K562 (cell line): ENCODE data around the gene RUNX1. TPM values are rescaled to one million over a fixed set of nuclear protein-coding genes. Genes with fewer than 3 reads are reported as not detected.

ENCODE experiments used
- BRF1 ChIP-seq: IDR thresholded peaks from 3 replicates; pipeline ENCODE4 v1.6.1; 2011; ENCODE audit warnings: borderline replicate concordance, mild to moderate bottlenecking; ENCODE audit not compliant: insufficient read length; ENCODE audit errors: extremely low read depth
- E2F3 ChIP-seq: fragments of 250-450 bp; sonication (Bioruptor Pico); IDR thresholded peaks from 2 replicates; pipeline ENCODE4 v1.4.0; 2020; ENCODE audit warnings: mild to moderate bottlenecking
- EP400 ChIP-seq: fragments of 450-650 bp; IDR thresholded peaks from 2 replicates; pipeline ENCODE4 v1.6.1; 2017; ENCODE audit warnings: antibody characterized with exemption, mild to moderate bottlenecking, moderate library complexity
- KDM5B ChIP-seq: fragments of 200-600 bp; sonication (generic); IDR thresholded peaks from 2 replicates; pipeline ENCODE4 v1.6.1; 2012; ENCODE audit warnings: low read depth, mild to moderate bottlenecking, moderate library complexity, low read length, control low read depth, inconsistent platforms; ENCODE audit not compliant: insufficient replicate concordance
- MYC ChIP-seq, 2 experiments: fragments of 250-450 bp in 1 of 2; sonication (Bioruptor Pico) in 1 of 2; IDR thresholded peaks; 2 replicates each; pipeline versions ENCODE4 v1.5.1 to v1.6.1; 2012 to 2021; ENCODE audit warnings: low read depth in 2 of 2, borderline replicate concordance in 1 of 2, improper control_type of control experiment in 1 of 2, low read length in 1 of 2, mild to moderate bottlenecking in 1 of 2, moderate library complexity in 1 of 2
- PHB ChIP-seq: fragments of 250-450 bp; sonication (Bioruptor Pico); IDR thresholded peaks from 2 replicates; pipeline ENCODE4 v1.5.0; 2021
- POLR2A ChIP-seq: fragments of 450-650 bp; conservative IDR thresholded peaks from 2 replicates; pipeline ENCODE4 v1.6.1; 2016
- PTBP1 ChIP-seq: fragments of 200-400 bp; formaldehyde crosslinking; IDR thresholded peaks from 2 replicates; pipeline ENCODE4 v1.6.1; 2017; ENCODE audit warnings: low read depth, low read length
- RBBP5 ChIP-seq: fragments of 200-600 bp; sonication (generic); IDR thresholded peaks from 2 replicates; pipeline ENCODE4 v1.6.1; 2012; ENCODE audit warnings: borderline replicate concordance, mild to moderate bottlenecking, low read length, control low read depth, inconsistent platforms; ENCODE audit not compliant: insufficient read depth, poor library complexity, severe bottlenecking
- SETDB1 ChIP-seq: IDR thresholded peaks from one replicate; pipeline ENCODE4 v1.6.1; 2012; ENCODE audit warnings: low read length, control low read depth, inconsistent platforms
- ZNF232 ChIP-seq: sonication (generic); formaldehyde crosslinking; IDR thresholded peaks from 2 replicates; pipeline ENCODE4 v1.8.0; 2022; ENCODE audit warnings: mild to moderate bottlenecking, missing genetic modification reagents
- polyA plus RNA-seq, 8 experiments: library from polyadenylated mRNA; depleted of rRNA in 4 of 8; stranded (reverse) in 5 of 8; unstranded in 3 of 8; fragments of >200 nt; fragmentation: Nextera tagmentation in 2 of 8; fragmentation: Illumina TruSeq in 1 of 8; extraction: Ambion mirVana in 2 of 8; extraction: Trizol in 1 of 8; gene quantifications; 2 replicates each; pipeline versions ENCODE4 v1.2.1 to v1.2.3, GENCODE V29; 2011 to 2014; ENCODE audit warnings: inconsistent platforms in 1 of 8, missing spikeins in 1 of 8
- total RNA-seq, 7 experiments: library from RNA; depleted of rRNA in 6 of 7; stranded (reverse); fragments of >200 nt in 6 of 7; fragmentation: Illumina TruSeq in 2 of 7; extraction: Trizol in 2 of 7; gene quantifications; 2 replicates each; pipeline versions ENCODE4 v1.2.1 to v1.2.3, GENCODE V29; 2011 to 2021; ENCODE audit warnings: low replicate concordance in 1 of 7
- TF ChIP-seq, protein P1 (sequence below): fragments of 450-650 bp; IDR thresholded peaks from 2 replicates; pipeline ENCODE4 v1.6.1; 2016; ENCODE audit warnings: mild to moderate bottlenecking, moderate library complexity
- TF ChIP-seq, protein P2 (sequence below): fragments of 450-650 bp; conservative IDR thresholded peaks from 2 replicates; pipeline ENCODE4 v1.6.1; 2016; ENCODE audit warnings: missing genetic modification characterization, low read depth, mild to moderate bottlenecking, control low read depth, missing compliant biosample characterization

RUNX1 gene
- total and polyA plus RNA-seq, 9 of the 15 experiments (the other 6 are each of a cell fraction or from before 2014, with no cell fraction given): 2.2 to 68.6 (median 17.8) TPM

DNA sequence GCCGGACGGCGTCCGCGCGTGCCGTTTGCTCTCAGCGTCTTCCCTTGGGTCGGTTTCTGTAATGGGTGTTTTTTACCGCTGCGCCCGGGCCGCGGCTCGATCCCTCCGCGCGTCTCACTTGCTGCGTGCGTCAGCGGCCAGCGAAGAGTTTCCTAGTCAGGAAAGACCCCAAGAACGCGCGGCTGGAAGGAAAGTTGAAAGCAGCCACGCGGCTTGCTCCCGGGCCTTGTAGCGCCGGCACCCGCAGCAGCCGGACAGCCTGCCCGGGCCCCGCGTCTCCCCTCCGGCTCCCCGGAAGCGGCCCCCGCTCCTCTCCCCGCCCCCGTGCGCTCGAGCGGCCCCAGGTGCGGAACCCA, 159.8 kb downstream of the RUNX1 start (continued):
- 0 out of 2 replicates have a peak, but pooled peaks have one; percentile 6 for TF ChIP-seq PTBP1
- TF ChIP-seq POLR2A: peak; percentile 72; the same call in 1 of the 2 replicates
- TF ChIP-seq BRF1: no peak
- TF ChIP-seq SETDB1: no peak
- TF ChIP-seq, protein P1, sequence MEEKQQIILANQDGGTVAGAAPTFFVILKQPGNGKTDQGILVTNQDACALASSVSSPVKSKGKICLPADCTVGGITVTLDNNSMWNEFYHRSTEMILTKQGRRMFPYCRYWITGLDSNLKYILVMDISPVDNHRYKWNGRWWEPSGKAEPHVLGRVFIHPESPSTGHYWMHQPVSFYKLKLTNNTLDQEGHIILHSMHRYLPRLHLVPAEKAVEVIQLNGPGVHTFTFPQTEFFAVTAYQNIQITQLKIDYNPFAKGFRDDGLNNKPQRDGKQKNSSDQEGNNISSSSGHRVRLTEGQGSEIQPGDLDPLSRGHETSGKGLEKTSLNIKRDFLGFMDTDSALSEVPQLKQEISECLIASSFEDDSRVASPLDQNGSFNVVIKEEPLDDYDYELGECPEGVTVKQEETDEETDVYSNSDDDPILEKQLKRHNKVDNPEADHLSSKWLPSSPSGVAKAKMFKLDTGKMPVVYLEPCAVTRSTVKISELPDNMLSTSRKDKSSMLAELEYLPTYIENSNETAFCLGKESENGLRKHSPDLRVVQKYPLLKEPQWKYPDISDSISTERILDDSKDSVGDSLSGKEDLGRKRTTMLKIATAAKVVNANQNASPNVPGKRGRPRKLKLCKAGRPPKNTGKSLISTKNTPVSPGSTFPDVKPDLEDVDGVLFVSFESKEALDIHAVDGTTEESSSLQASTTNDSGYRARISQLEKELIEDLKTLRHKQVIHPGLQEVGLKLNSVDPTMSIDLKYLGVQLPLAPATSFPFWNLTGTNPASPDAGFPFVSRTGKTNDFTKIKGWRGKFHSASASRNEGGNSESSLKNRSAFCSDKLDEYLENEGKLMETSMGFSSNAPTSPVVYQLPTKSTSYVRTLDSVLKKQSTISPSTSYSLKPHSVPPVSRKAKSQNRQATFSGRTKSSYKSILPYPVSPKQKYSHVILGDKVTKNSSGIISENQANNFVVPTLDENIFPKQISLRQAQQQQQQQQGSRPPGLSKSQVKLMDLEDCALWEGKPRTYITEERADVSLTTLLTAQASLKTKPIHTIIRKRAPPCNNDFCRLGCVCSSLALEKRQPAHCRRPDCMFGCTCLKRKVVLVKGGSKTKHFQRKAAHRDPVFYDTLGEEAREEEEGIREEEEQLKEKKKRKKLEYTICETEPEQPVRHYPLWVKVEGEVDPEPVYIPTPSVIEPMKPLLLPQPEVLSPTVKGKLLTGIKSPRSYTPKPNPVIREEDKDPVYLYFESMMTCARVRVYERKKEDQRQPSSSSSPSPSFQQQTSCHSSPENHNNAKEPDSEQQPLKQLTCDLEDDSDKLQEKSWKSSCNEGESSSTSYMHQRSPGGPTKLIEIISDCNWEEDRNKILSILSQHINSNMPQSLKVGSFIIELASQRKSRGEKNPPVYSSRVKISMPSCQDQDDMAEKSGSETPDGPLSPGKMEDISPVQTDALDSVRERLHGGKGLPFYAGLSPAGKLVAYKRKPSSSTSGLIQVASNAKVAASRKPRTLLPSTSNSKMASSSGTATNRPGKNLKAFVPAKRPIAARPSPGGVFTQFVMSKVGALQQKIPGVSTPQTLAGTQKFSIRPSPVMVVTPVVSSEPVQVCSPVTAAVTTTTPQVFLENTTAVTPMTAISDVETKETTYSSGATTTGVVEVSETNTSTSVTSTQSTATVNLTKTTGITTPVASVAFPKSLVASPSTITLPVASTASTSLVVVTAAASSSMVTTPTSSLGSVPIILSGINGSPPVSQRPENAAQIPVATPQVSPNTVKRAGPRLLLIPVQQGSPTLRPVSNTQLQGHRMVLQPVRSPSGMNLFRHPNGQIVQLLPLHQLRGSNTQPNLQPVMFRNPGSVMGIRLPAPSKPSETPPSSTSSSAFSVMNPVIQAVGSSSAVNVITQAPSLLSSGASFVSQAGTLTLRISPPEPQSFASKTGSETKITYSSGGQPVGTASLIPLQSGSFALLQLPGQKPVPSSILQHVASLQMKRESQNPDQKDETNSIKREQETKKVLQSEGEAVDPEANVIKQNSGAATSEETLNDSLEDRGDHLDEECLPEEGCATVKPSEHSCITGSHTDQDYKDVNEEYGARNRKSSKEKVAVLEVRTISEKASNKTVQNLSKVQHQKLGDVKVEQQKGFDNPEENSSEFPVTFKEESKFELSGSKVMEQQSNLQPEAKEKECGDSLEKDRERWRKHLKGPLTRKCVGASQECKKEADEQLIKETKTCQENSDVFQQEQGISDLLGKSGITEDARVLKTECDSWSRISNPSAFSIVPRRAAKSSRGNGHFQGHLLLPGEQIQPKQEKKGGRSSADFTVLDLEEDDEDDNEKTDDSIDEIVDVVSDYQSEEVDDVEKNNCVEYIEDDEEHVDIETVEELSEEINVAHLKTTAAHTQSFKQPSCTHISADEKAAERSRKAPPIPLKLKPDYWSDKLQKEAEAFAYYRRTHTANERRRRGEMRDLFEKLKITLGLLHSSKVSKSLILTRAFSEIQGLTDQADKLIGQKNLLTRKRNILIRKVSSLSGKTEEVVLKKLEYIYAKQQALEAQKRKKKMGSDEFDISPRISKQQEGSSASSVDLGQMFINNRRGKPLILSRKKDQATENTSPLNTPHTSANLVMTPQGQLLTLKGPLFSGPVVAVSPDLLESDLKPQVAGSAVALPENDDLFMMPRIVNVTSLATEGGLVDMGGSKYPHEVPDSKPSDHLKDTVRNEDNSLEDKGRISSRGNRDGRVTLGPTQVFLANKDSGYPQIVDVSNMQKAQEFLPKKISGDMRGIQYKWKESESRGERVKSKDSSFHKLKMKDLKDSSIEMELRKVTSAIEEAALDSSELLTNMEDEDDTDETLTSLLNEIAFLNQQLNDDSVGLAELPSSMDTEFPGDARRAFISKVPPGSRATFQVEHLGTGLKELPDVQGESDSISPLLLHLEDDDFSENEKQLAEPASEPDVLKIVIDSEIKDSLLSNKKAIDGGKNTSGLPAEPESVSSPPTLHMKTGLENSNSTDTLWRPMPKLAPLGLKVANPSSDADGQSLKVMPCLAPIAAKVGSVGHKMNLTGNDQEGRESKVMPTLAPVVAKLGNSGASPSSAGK: peak; percentile 80
- peak; percentile 78 for TF ChIP-seq EP400
- TF ChIP-seq KDM5B: peak; percentile 60
- TF ChIP-seq, protein P2, sequence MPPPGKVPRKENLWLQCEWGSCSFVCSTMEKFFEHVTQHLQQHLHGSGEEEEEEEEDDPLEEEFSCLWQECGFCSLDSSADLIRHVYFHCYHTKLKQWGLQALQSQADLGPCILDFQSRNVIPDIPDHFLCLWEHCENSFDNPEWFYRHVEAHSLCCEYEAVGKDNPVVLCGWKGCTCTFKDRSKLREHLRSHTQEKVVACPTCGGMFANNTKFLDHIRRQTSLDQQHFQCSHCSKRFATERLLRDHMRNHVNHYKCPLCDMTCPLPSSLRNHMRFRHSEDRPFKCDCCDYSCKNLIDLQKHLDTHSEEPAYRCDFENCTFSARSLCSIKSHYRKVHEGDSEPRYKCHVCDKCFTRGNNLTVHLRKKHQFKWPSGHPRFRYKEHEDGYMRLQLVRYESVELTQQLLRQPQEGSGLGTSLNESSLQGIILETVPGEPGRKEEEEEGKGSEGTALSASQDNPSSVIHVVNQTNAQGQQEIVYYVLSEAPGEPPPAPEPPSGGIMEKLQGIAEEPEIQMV (tag): peak; percentile 94
- peak; percentile 28 for TF ChIP-seq RBBP5
- TF ChIP-seq ZNF232 (CRISPR knock-in tag): 0 out of 2 replicates have a peak, but pooled peaks have one; percentile 18
- 0 out of 2 replicates have a peak, but pooled peaks have one; percentile 21 for TF ChIP-seq PHB (CRISPR knock-in tag)
- TF ChIP-seq E2F3 (CRISPR knock-in tag): peak; percentile 7; the same call in 1 of the 2 replicates
- no peak; the same call in 1 of the 2 replicates for TF ChIP-seq MYC (IDR thresholded peaks at IDR 0.05; ENCODE audit: low read depth, low read length)
- peak; percentile 76; the same call in 1 of the 2 replicates for TF ChIP-seq MYC (CRISPR knock-in tag; IDR thresholded peaks at IDR 0.05; ENCODE audit: borderline replicate concordance, low read depth)
